Choroid plexus epithelial cell (primary cell): ENCODE data around the gene RRP36.

Experiments
- DNase-seq: peaks from one replicate; pipeline ENCODE4 v3.0.0-alpha.2; 2010; ENCODE audit warnings: low read depth
- H3K4me3 ChIP-seq: 2 replicates; pipeline ENCODE4 v1.5.1; 2011; ENCODE audit warnings: low read depth, mild to moderate bottlenecking, control low read depth, low read length, moderate library complexity
- CTCF ChIP-seq: conservative IDR thresholded peaks from 2 replicates; pipeline ENCODE4 v1.5.1; 2011; ENCODE audit warnings: low read depth, mild to moderate bottlenecking, control low read depth, inconsistent platforms, low read length, moderate library complexity

The RRP36 gene

DNA sequence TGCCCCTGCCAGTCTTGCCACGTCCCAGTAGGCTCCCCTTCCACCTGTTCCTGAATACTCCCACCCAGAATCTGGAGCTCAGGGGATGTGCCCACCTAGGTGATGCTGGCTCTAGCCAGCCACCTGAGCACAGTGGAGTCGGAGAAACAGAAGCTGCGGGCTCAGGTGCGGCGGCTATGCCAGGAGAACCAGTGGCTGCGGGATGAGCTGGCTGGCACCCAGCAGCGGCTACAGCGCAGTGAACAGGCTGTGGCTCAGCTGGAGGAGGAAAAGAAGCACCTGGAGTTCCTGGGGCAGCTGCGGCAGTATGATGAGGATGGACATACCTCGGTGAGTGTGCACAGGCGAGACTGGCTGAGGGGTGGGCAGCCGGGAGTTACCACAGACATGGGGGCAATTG, 41.4 kb downstream of the RRP36 start:
- H3K4me3 ChIP-seq, result no peak overlapping the region
- TF ChIP-seq CTCF, result no peak
- no peak for DNase-seq

GRCh38 chr6:43070028-43070632, 48.7 kb downstream of the RRP36 start:
- peak; percentile 80 for TF ChIP-seq CTCF
- peak; percentile 89 for DNase-seq
- no peak overlapping the region for H3K4me3 ChIP-seq

DNA sequence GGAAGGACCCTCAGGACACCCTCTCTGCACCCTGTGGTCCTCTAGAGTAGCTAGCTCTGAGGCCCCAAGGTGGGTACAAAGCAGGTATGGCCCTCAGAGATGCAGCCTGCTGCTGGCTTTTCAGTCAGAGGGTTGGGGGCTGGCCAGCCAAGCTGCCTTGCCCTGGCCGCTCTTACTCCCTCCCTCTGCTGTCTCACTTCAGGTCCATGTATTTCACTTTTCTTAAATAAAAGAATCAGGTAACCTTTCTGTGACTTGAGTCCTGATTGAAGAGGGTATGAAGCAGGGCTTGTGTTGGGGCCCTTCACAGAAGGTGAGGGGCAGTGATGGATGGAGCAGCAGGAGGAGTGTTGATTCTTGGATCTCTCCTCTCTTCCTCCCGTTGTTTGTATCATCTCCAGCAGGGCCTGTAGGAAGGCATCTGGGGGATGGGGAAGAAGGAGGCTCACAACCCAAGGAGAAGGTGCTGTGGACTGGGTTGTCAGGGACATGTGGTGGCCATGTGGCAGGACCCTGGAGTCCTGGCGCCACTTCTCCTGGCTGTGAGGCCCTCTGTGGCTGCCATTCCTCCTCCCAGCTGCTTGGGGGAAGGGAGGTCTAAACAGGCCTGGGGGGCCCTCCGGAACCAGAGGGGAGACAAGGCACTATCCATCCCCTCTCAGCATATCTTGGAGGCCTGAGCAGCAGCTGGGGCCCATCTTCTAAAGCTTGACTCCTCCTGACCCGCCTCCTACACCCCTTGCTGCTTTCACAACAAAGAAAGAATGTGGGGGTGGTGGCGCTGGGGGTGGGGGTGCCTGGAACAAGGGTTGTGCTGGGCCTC, 53.6 kb downstream of the RRP36 start:
- peak overlapping the region; percentile 94 for H3K4me3 ChIP-seq
- TF ChIP-seq CTCF, result no peak
- DNase-seq, result peak; percentile 96

- DNase-seq, result peak; percentile 78
- peak within 1 kb of the TSS; percentile 94 for H3K4me3 ChIP-seq
- no peak for TF ChIP-seq CTCF
These were observed 54.4 kb downstream of the RRP36 start, which contains the start of gene PTK7 for GRCh38 chr6:43075670-43076463. PTK7 (plus strand) TSS chr6:43076314; CDS start chr6:43076489, 175 bp downstream.

- no peak for DNase-seq
- peak overlapping the region; percentile 94 for H3K4me3 ChIP-seq
- no peak for TF ChIP-seq CTCF
These were observed 55.3 kb downstream of the RRP36 start for GRCh38 chr6:43076464-43077332.

GRCh38 chr6:43077333-43077809, 55.9 kb downstream of the RRP36 start:
- DNase-seq, result no peak
- TF ChIP-seq CTCF, result no peak
- H3K4me3 ChIP-seq, result peak overlapping the region; percentile 94
